ENCODE measurements around the gene GULP1.
"Not testable (repeated sequence)": the region's sequence is repeated elsewhere in the genome, so short reads cannot be mapped to it uniquely, and the experiment has no call there.

Gene GULP1

GRCh38 chr2:188435115-188435514 lies 143.4 kb downstream of the GULP1 start:
- no peak for DNase-seq

- no peak for DNase-seq
Observed at GRCh38 chr2:188437537-188437936, 145.9 kb downstream of the GULP1 start.

- DNase-seq: no peak
Observed at GRCh38 chr2:188439986-188440385, 148.3 kb downstream of the GULP1 start.

GRCh38 chr2:188440849-188441248 lies 149.2 kb downstream of the GULP1 start:
- DNase-seq: no peak

GRCh38 chr2:188441288-188441947 lies 149.7 kb downstream of the GULP1 start:
- DNase-seq: no peak

- no peak for DNase-seq
Observed at GRCh38 chr2:188443207-188443606, 151.5 kb downstream of the GULP1 start.

- no peak for DNase-seq
Observed at GRCh38 chr2:188444106-188444835, 152.6 kb downstream of the GULP1 start.

GRCh38 chr2:188449561-188449960 lies 157.9 kb downstream of the GULP1 start:
- no peak for DNase-seq

- no peak for DNase-seq
Observed at GRCh38 chr2:188449971-188450370, 158.3 kb downstream of the GULP1 start.

- no peak for DNase-seq
Observed at GRCh38 chr2:188450732-188451483, 159.2 kb downstream of the GULP1 start.

GRCh38 chr2:188452084-188452483 lies 160.4 kb downstream of the GULP1 start:
- DNase-seq: no peak

GRCh38 chr2:188456114-188456909 lies 164.6 kb downstream of the GULP1 start:
- no peak for DNase-seq

GRCh38 chr2:188459061-188459460 lies 167.4 kb downstream of the GULP1 start:
- no peak for DNase-seq

- DNase-seq: not testable (repeated sequence)
Observed at GRCh38 chr2:188466078-188466477, 174.4 kb downstream of the GULP1 start.

- no peak for DNase-seq
Observed at GRCh38 chr2:188466761-188467160, 175.1 kb downstream of the GULP1 start.

GRCh38 chr2:188471166-188471565 lies 179.5 kb downstream of the GULP1 start:
- DNase-seq: no peak

GRCh38 chr2:188473306-188473705 lies 181.6 kb downstream of the GULP1 start:
- no peak for DNase-seq

GRCh38 chr2:188474316-188474715 lies 182.6 kb downstream of the GULP1 start:
- no peak for DNase-seq

GRCh38 chr2:188475945-188476344 lies 184.3 kb downstream of the GULP1 start:
- no peak for DNase-seq

GRCh38 chr2:188477564-188478103 lies 186.0 kb downstream of the GULP1 start:
- DNase-seq: no peak

GRCh38 chr2:188478724-188479123 lies 187.1 kb downstream of the GULP1 start:
- DNase-seq: no peak

- no peak for DNase-seq
Observed at GRCh38 chr2:188481474-188481873, 189.8 kb downstream of the GULP1 start.

GRCh38 chr2:188485496-188485895 lies 193.8 kb downstream of the GULP1 start:
- DNase-seq: no peak
